HepG2 (cell line): ENCODE data around the gene ST6GALNAC6. TPM values are rescaled to one million over a fixed set of nuclear protein-coding genes. Genes with fewer than 3 reads are reported as not detected.
A peak's percentile ranks its signal among the peaks of the same experiment; 100 is the strongest.

Experiments used
- NONO ChIP-seq, 2 experiments: fragments of 450-650 bp in 1 of 2; sonication (generic) in 1 of 2; formaldehyde crosslinking in 1 of 2; IDR thresholded peaks in 1 of 2; conservative IDR thresholded peaks in 1 of 2; 2 replicates each; pipeline versions ENCODE4 v1.6.1 to v1.8.0; 2017 to 2022; ENCODE audit warnings: mild to moderate bottlenecking in 1 of 2, missing genetic modification reagents in 1 of 2, moderate library complexity in 1 of 2
- NR2C2 ChIP-seq: sonication (generic); formaldehyde crosslinking; IDR thresholded peaks from 2 replicates; pipeline ENCODE4 v1.4.0; 2020; ENCODE audit warnings: missing genetic modification reagents, mild to moderate bottlenecking, moderate library complexity, borderline replicate concordance
- RORA ChIP-seq: sonication (generic); formaldehyde crosslinking; IDR thresholded peaks from 2 replicates; pipeline ENCODE4 v1.5.0; 2020; ENCODE audit warnings: mild to moderate bottlenecking, missing genetic modification reagents, moderate library complexity
- SALL1 ChIP-seq: sonication (generic); formaldehyde crosslinking; IDR thresholded peaks from 2 replicates; pipeline ENCODE4 v1.8.0; 2022; ENCODE audit warnings: mild to moderate bottlenecking, missing genetic modification reagents
- ZNF143 ChIP-seq: sonication (generic); formaldehyde crosslinking; IDR thresholded peaks from 2 replicates; pipeline ENCODE4 v1.4.0; 2020; ENCODE audit warnings: missing genetic modification reagents
- ZNF33B ChIP-seq: sonication (generic); formaldehyde crosslinking; IDR thresholded peaks from 2 replicates; pipeline ENCODE4 v1.5.1; 2020; ENCODE audit warnings: mild to moderate bottlenecking, missing genetic modification reagents
- ZNF879 ChIP-seq: sonication (generic); formaldehyde crosslinking; IDR thresholded peaks from 2 replicates; pipeline ENCODE4 v1.8.1; 2023; ENCODE audit warnings: missing genetic modification reagents
- polyA plus RNA-seq, 8 experiments: library from polyadenylated mRNA; depleted of rRNA in 3 of 8; stranded (reverse) in 7 of 8; unstranded in 1 of 8; fragments of >200 nt; fragmentation: Illumina TruSeq in 4 of 8; extraction: Trizol in 4 of 8; gene quantifications; 2 replicates each; pipeline versions ENCODE4 v1.2.1 to v1.2.3, GENCODE V29; 2011 to 2016; ENCODE audit warnings: low read depth in 4 of 8, missing spikeins in 1 of 8, mixed read lengths in 1 of 8; ENCODE audit not compliant: insufficient read depth in 1 of 8
- total RNA-seq, 5 experiments: library from RNA; depleted of rRNA; stranded (reverse); fragments of >200 nt; fragmentation: Illumina TruSeq; extraction: Trizol; gene quantifications; 2 replicates each; pipeline ENCODE4 v1.2.3, GENCODE V29; 2016; ENCODE audit warnings: low read depth in 1 of 5
- TF ChIP-seq, protein P1 (sequence below): sonication (generic); formaldehyde crosslinking; IDR thresholded peaks from 2 replicates; pipeline ENCODE4 v1.5.1; 2020; ENCODE audit warnings: mild to moderate bottlenecking, missing genetic modification reagents, moderate library complexity
- TF ChIP-seq, protein P2 (sequence below): sonication (generic); formaldehyde crosslinking; IDR thresholded peaks from 2 replicates; pipeline ENCODE4 v1.5.0; 2020; ENCODE audit warnings: mild to moderate bottlenecking, missing genetic modification reagents

Gene ST6GALNAC6
- total and polyA plus RNA-seq, 2 of the 13 experiments (the other 11 are each of a cell fraction or from before 2014, with no cell fraction given) = 18.5 to 65.4 TPM

DNA sequence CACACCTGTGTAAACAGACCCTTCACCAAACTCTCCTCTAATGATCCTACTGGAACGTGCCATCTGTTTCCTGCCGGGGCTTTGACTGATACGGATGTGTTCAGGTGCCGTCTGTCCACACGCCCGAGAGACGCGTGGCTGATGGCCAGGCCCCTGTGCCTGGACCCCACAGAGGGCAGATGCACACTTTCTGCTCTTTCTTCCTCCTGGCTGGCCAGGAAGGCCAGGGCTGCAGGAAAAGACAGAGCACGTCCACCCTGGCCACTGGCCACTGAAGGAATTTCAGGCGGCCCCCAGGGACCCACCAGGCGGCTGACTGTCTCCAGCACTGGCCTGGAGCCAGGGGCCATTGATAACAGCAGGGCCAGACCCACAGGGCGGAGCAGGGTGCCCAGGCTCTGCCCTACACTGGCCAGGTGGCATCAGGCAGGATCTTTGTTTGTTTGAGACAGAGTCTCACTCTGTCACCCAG lies 41.3 kb downstream of the ST6GALNAC6 start (continued):
- no peak for TF ChIP-seq ZNF879
- no peak for TF ChIP-seq NR2C2 (CRISPR knock-in tag)
- TF ChIP-seq RORA = no peak
- peak; percentile 7; the same call in 1 of the 2 replicates for TF ChIP-seq SALL1 (CRISPR knock-in tag)
- TF ChIP-seq, protein P1, sequence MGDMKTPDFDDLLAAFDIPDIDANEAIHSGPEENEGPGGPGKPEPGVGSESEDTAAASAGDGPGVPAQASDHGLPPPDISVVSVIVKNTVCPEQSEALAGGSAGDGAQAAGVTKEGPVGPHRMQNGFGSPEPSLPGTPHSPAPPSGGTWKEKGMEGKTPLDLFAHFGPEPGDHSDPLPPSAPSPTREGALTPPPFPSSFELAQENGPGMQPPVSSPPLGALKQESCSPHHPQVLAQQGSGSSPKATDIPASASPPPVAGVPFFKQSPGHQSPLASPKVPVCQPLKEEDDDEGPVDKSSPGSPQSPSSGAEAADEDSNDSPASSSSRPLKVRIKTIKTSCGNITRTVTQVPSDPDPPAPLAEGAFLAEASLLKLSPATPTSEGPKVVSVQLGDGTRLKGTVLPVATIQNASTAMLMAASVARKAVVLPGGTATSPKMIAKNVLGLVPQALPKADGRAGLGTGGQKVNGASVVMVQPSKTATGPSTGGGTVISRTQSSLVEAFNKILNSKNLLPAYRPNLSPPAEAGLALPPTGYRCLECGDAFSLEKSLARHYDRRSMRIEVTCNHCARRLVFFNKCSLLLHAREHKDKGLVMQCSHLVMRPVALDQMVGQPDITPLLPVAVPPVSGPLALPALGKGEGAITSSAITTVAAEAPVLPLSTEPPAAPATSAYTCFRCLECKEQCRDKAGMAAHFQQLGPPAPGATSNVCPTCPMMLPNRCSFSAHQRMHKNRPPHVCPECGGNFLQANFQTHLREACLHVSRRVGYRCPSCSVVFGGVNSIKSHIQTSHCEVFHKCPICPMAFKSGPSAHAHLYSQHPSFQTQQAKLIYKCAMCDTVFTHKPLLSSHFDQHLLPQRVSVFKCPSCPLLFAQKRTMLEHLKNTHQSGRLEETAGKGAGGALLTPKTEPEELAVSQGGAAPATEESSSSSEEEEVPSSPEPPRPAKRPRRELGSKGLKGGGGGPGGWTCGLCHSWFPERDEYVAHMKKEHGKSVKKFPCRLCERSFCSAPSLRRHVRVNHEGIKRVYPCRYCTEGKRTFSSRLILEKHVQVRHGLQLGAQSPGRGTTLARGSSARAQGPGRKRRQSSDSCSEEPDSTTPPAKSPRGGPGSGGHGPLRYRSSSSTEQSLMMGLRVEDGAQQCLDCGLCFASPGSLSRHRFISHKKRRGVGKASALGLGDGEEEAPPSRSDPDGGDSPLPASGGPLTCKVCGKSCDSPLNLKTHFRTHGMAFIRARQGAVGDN (CRISPR knock-in tag) = peak; percentile 52; the same call in 1 of the 2 replicates
- TF ChIP-seq ZNF33B (CRISPR knock-in tag) = no peak
- TF ChIP-seq, protein P2, sequence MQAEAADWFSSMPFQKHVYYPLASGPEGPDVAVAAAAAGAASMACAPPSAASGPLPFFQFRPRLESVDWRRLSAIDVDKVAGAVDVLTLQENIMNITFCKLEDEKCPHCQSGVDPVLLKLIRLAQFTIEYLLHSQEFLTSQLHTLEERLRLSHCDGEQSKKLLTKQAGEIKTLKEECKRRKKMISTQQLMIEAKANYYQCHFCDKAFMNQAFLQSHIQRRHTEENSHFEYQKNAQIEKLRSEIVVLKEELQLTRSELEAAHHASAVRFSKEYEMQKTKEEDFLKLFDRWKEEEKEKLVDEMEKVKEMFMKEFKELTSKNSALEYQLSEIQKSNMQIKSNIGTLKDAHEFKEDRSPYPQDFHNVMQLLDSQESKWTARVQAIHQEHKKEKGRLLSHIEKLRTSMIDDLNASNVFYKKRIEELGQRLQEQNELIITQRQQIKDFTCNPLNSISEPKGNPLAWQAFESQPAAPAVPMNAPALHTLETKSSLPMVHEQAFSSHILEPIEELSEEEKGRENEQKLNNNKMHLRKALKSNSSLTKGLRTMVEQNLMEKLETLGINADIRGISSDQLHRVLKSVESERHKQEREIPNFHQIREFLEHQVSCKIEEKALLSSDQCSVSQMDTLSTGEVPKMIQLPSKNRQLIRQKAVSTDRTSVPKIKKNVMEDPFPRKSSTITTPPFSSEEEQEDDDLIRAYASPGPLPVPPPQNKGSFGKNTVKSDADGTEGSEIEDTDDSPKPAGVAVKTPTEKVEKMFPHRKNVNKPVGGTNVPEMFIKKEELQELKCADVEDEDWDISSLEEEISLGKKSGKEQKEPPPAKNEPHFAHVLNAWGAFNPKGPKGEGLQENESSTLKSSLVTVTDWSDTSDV = 0 out of 2 replicates have a peak, but pooled peaks have one; percentile 40
- no peak for TF ChIP-seq ZNF143 (CRISPR knock-in tag)
- no peak for TF ChIP-seq NONO (IDR thresholded peaks at IDR 0.05)
- TF ChIP-seq NONO (CRISPR knock-in tag; conservative IDR thresholded peaks at IDR 0.05) = no peak
- TF ChIP-seq, all 625 proteins: peak for 9
